KMS-11 (cell line): ENCODE measurements around the gene ZFR.

Experiments used
- H2AFZ ChIP-seq: fragments of 200-600 bp; sonication (generic); 2 replicates; pipeline ENCODE4 v1.6.1; 2016; ENCODE audit warnings: antibody characterized with exemption, mixed run types, low read depth
- H3K27ac ChIP-seq: fragments of 200-600 bp; sonication (generic); 2 replicates; pipeline ENCODE4 v1.6.1; 2016; ENCODE audit warnings: mild to moderate bottlenecking, mixed run types
- H3K27me3 ChIP-seq: fragments of 200-600 bp; sonication (generic); 2 replicates; pipeline ENCODE4 v1.6.1; 2017; ENCODE audit warnings: mild to moderate bottlenecking, low read depth, mixed run types, moderate library complexity; ENCODE audit not compliant: insufficient read depth
- H3K36me3 ChIP-seq: fragments of 200-600 bp; sonication (generic); 2 replicates; pipeline ENCODE4 v1.6.1; 2017; ENCODE audit warnings: mild to moderate bottlenecking, mixed run types; ENCODE audit not compliant: insufficient read depth
- H3K4me1 ChIP-seq: fragments of 200-600 bp; sonication (generic); 2 replicates; pipeline ENCODE4 v1.6.1; 2016; ENCODE audit warnings: mild to moderate bottlenecking, low read depth, mixed run types; ENCODE audit not compliant: poor library complexity, severe bottlenecking
- H3K4me2 ChIP-seq: fragments of 200-600 bp; sonication (generic); 2 replicates; pipeline ENCODE4 v1.7.0; 2016; ENCODE audit warnings: mild to moderate bottlenecking, mixed run types
- H3K4me3 ChIP-seq: fragments of 200-600 bp; sonication (generic); IDR thresholded peaks from 2 replicates; pipeline ENCODE4 v1.6.1; 2017; ENCODE audit warnings: low read depth, low read length, mixed read lengths; ENCODE audit not compliant: insufficient read depth
- H3K79me2 ChIP-seq: fragments of 200-600 bp; sonication (generic); 2 replicates; pipeline ENCODE4 v1.6.1; 2016; ENCODE audit warnings: low read depth, mixed run types; ENCODE audit not compliant: insufficient read depth
- H3K9ac ChIP-seq: fragments of 200-600 bp; sonication (generic); 2 replicates; pipeline ENCODE4 v1.6.1; 2016; ENCODE audit warnings: mild to moderate bottlenecking, mixed run types
- H4K20me1 ChIP-seq: fragments of 200-600 bp; sonication (generic); 2 replicates; pipeline ENCODE4 v1.6.1; 2016; ENCODE audit warnings: mild to moderate bottlenecking, mixed run types; ENCODE audit not compliant: insufficient read depth
- CTCF ChIP-seq: fragments of 200-600 bp; sonication (generic); conservative IDR thresholded peaks from 2 replicates; pipeline ENCODE4 v1.6.1; 2017; ENCODE audit warnings: low read depth, mild to moderate bottlenecking, antibody characterized with exemption, low read length, moderate library complexity, mixed read lengths

ZFR gene

GRCh38 chr5:32387841-32388240 lies 56.7 kb downstream of the ZFR start:
- no peak overlapping the region for H2AFZ ChIP-seq
- no peak overlapping the region for H3K4me3 ChIP-seq
- no peak overlapping the region for H3K9ac ChIP-seq
- H3K4me1 ChIP-seq = peaks cover 60% of the 10 kb centered on the region
- no peaks in the 10 kb centered on the region for H3K27me3 ChIP-seq
- no peaks in the 10 kb centered on the region for H4K20me1 ChIP-seq
- peaks cover 11% of the 10 kb centered on the region for H3K79me2 ChIP-seq
- TF ChIP-seq CTCF = no peak
- H3K27ac ChIP-seq = no peak overlapping the region
- no peaks in the 10 kb centered on the region; the same call in 1 of the 2 replicates for H3K36me3 ChIP-seq
- no peak overlapping the region for H3K4me2 ChIP-seq

- peaks cover 54% of the 10 kb centered on the region for H3K4me1 ChIP-seq
- H2AFZ ChIP-seq = no peak overlapping the region
- H3K4me3 ChIP-seq = no peak overlapping the region
- peaks cover 6% of the 10 kb centered on the region for H3K79me2 ChIP-seq
- no peaks in the 10 kb centered on the region; the same call in 1 of the 2 replicates for H3K36me3 ChIP-seq
- TF ChIP-seq CTCF = no peak
- no peak overlapping the region for H3K9ac ChIP-seq
- H3K27ac ChIP-seq = no peak overlapping the region
- no peak overlapping the region for H3K4me2 ChIP-seq
- no peaks in the 10 kb centered on the region for H4K20me1 ChIP-seq
- H3K27me3 ChIP-seq = no peaks in the 10 kb centered on the region
Measured at GRCh38 chr5:32387211-32387610, 57.3 kb downstream of the ZFR start.

GRCh38 chr5:32384621-32385020 lies 59.9 kb downstream of the ZFR start:
- Histone ChIP-seq H3K27me3 (no peaks in the 10 kb centered on the region), H3K4me3 (no peak overlapping the region), H3K36me3 (peaks cover 4% of the 10 kb centered on the region; the same call in 1 of the 2 replicates), H4K20me1 (no peaks in the 10 kb centered on the region), H3K27ac (no peak overlapping the region), H2AFZ (no peak overlapping the region), H3K4me2 (no peak overlapping the region), H3K9ac (no peak overlapping the region), H3K79me2 (no peaks in the 10 kb centered on the region; the same call in 1 of the 2 replicates), H3K4me1 (peaks cover 28% of the 10 kb centered on the region)
- no peak for TF ChIP-seq CTCF

GRCh38 chr5:32383586-32383985 lies 61.0 kb downstream of the ZFR start:
- H3K4me2 ChIP-seq = no peak overlapping the region
- H3K27ac ChIP-seq = no peak overlapping the region
- no peak overlapping the region for H3K4me3 ChIP-seq
- no peak overlapping the region for H3K9ac ChIP-seq
- peaks cover 4% of the 10 kb centered on the region; the same call in 1 of the 2 replicates for H3K36me3 ChIP-seq
- no peaks in the 10 kb centered on the region; the same call in 1 of the 2 replicates for H3K79me2 ChIP-seq
- H3K4me1 ChIP-seq = peaks cover 17% of the 10 kb centered on the region
- no peak for TF ChIP-seq CTCF
- H3K27me3 ChIP-seq = no peaks in the 10 kb centered on the region
- H4K20me1 ChIP-seq = no peaks in the 10 kb centered on the region
- no peak overlapping the region for H2AFZ ChIP-seq

GRCh38 chr5:32383065-32383464 lies 61.5 kb downstream of the ZFR start:
- Histone ChIP-seq H3K79me2 (no peaks in the 10 kb centered on the region; the same call in 1 of the 2 replicates), H3K27ac (no peak overlapping the region), H3K4me2 (no peak overlapping the region), H2AFZ (no peak overlapping the region), H3K9ac (no peak overlapping the region), H3K4me3 (no peak overlapping the region), H3K27me3 (no peaks in the 10 kb centered on the region), H3K4me1 (peaks cover 12% of the 10 kb centered on the region), H3K36me3 (peaks cover 4% of the 10 kb centered on the region; the same call in 1 of the 2 replicates), H4K20me1 (no peaks in the 10 kb centered on the region)
- no peak for TF ChIP-seq CTCF
